Stimulated activated effector memory CD8-positive, alpha-beta T cell treated with anti-CD3 and anti-CD28 coated beads, Interleukin-12 subunit alpha, Interleukin-12 subunit beta, amount 100 ng/mL, for 72 hours (primary cell): Measurements from ENCODE around the gene HSPA4L.

Experiments
- ATAC-seq: fragments of 150-1000 bp; cut with Tn5 transposase; 2 replicates; pipeline ENCODE4 v1.10.0; 2021
- DNase-seq, 2 donors: peaks; one replicate each; pipeline ENCODE4 v3.0.0; 2021 to 2022; ENCODE audit warnings: low spot score in 2 of 2
- H3K27ac Mint-ChIP-seq: one replicate; pipeline ENCODE4 v1.8.0; 2022; ENCODE audit warnings: mild to moderate bottlenecking, mixed read lengths
- H3K36me3 Mint-ChIP-seq: one replicate; pipeline ENCODE4 v1.8.0; 2022; ENCODE audit warnings: mild to moderate bottlenecking, mixed read lengths
- H3K4me1 Mint-ChIP-seq: one replicate; pipeline ENCODE4 v1.8.0; 2022; ENCODE audit warnings: mixed read lengths
- H3K4me3 Mint-ChIP-seq: one replicate; pipeline ENCODE4 v1.8.0; 2022; ENCODE audit warnings: mild to moderate bottlenecking, mixed read lengths
- H3K9me3 Mint-ChIP-seq: one replicate; pipeline ENCODE4 v1.8.0; 2022; ENCODE audit warnings: mixed read lengths

The HSPA4L gene

GRCh38 chr4:127782275-127783025 is at the start of gene HSPA4L:
Gene HSPA4L, plus strand, starts transcription at chr4:127782322. Its CDS starts 229 bp downstream, at chr4:127782551.
- peak within 1 kb of the TSS; percentile 88 for H3K4me3 Mint-ChIP-seq
- peaks cover 19% of the 10 kb centered on the region for H3K4me1 Mint-ChIP-seq
- peak; percentile 63 for ATAC-seq
- H3K9me3 Mint-ChIP-seq, result peaks cover 6% of the 10 kb centered on the region
- peak; percentile 5 to 73 for DNase-seq
- peak within 1 kb of the TSS; percentile 67 for H3K27ac Mint-ChIP-seq
- H3K36me3 Mint-ChIP-seq, result peaks cover 11% of the 10 kb centered on the region

GRCh38 chr4:127732623-127733328 is 49.3 kb upstream of the HSPA4L start:
- Mint-ChIP-seq H3K4me1 (no peaks in the 10 kb centered on the region), H3K9me3 (no peaks in the 10 kb centered on the region), H3K4me3 (no peak overlapping the region), H3K36me3 (no peaks in the 10 kb centered on the region), H3K27ac (no peak overlapping the region)
- ATAC-seq, result no peak
- no peak for DNase-seq

- Mint-ChIP-seq H3K4me3 (no peak overlapping the region), H3K9me3 (no peaks in the 10 kb centered on the region), H3K36me3 (no peaks in the 10 kb centered on the region), H3K4me1 (no peaks in the 10 kb centered on the region), H3K27ac (no peak overlapping the region)
- DNase-seq, result no peak
- ATAC-seq, result no peak
Measured at GRCh38 chr4:127734976-127735375, 47.1 kb upstream of the HSPA4L start.

GRCh38 chr4:127737295-127737694 is 44.8 kb upstream of the HSPA4L start:
- no peak overlapping the region for H3K27ac Mint-ChIP-seq
- DNase-seq, result no peak
- no peaks in the 10 kb centered on the region for H3K36me3 Mint-ChIP-seq
- no peak for ATAC-seq
- no peak overlapping the region for H3K4me3 Mint-ChIP-seq
- H3K4me1 Mint-ChIP-seq, result no peaks in the 10 kb centered on the region
- H3K9me3 Mint-ChIP-seq, result peaks cover 1% of the 10 kb centered on the region

- Mint-ChIP-seq H3K27ac (no peak overlapping the region), H3K36me3 (no peaks in the 10 kb centered on the region), H3K4me3 (no peak overlapping the region), H3K9me3 (peaks cover 7% of the 10 kb centered on the region), H3K4me1 (no peaks in the 10 kb centered on the region)
- DNase-seq, result no peak
- no peak for ATAC-seq
Measured at GRCh38 chr4:127741247-127741646, 40.9 kb upstream of the HSPA4L start.

GRCh38 chr4:127747883-127748282 is 34.2 kb upstream of the HSPA4L start:
- Mint-ChIP-seq H3K36me3 (no peaks in the 10 kb centered on the region), H3K4me3 (no peak overlapping the region), H3K4me1 (no peaks in the 10 kb centered on the region), H3K9me3 (peaks cover 6% of the 10 kb centered on the region), H3K27ac (no peak overlapping the region)
- ATAC-seq, result no peak
- DNase-seq, result no peak

- H3K4me1 Mint-ChIP-seq, result no peaks in the 10 kb centered on the region
- ATAC-seq, result no peak
- H3K36me3 Mint-ChIP-seq, result no peaks in the 10 kb centered on the region
- peaks cover 6% of the 10 kb centered on the region for H3K9me3 Mint-ChIP-seq
- H3K27ac Mint-ChIP-seq, result no peak overlapping the region
- DNase-seq, result no peak
- no peak overlapping the region for H3K4me3 Mint-ChIP-seq
Measured at GRCh38 chr4:127748957-127749356, 33.2 kb upstream of the HSPA4L start.

GRCh38 chr4:127756906-127757305 is 25.2 kb upstream of the HSPA4L start:
- ATAC-seq, result no peak
- Mint-ChIP-seq H3K4me1 (no peaks in the 10 kb centered on the region), H3K9me3 (peaks cover 4% of the 10 kb centered on the region), H3K27ac (no peak overlapping the region), H3K4me3 (no peak overlapping the region), H3K36me3 (no peaks in the 10 kb centered on the region)
- no peak for DNase-seq

GRCh38 chr4:127759228-127759820 is 22.8 kb upstream of the HSPA4L start:
- Mint-ChIP-seq H3K9me3 (peaks cover 4% of the 10 kb centered on the region), H3K4me3 (no peak overlapping the region), H3K36me3 (no peaks in the 10 kb centered on the region), H3K4me1 (no peaks in the 10 kb centered on the region), H3K27ac (no peak overlapping the region)
- DNase-seq (no peak), ATAC-seq (no peak)

- peaks cover 4% of the 10 kb centered on the region for H3K9me3 Mint-ChIP-seq
Measured at GRCh38 chr4:127759893-127760292, 22.2 kb upstream of the HSPA4L start.

GRCh38 chr4:127771535-127772275 is 10.4 kb upstream of the HSPA4L start:
- no peak for ATAC-seq
- Mint-ChIP-seq H3K27ac (no peak overlapping the region), H3K9me3 (no peaks in the 10 kb centered on the region), H3K4me3 (no peak overlapping the region), H3K4me1 (no peaks in the 10 kb centered on the region), H3K36me3 (no peaks in the 10 kb centered on the region)
- DNase-seq, result no peak

More at GRCh38 chr4:127759893-127760292, 22.2 kb upstream of the HSPA4L start:
- ATAC-seq (no peak), DNase-seq (no peak)
- no peak overlapping the region for H3K27ac Mint-ChIP-seq
- no peaks in the 10 kb centered on the region for H3K4me1 Mint-ChIP-seq
- H3K36me3 Mint-ChIP-seq, result no peaks in the 10 kb centered on the region
- H3K4me3 Mint-ChIP-seq, result no peak overlapping the region

- DNase-seq, result no peak
- no peaks in the 10 kb centered on the region for H3K4me1 Mint-ChIP-seq
- no peak for ATAC-seq
- H3K9me3 Mint-ChIP-seq, result no peaks in the 10 kb centered on the region
- H3K27ac Mint-ChIP-seq, result no peak overlapping the region
- no peaks in the 10 kb centered on the region for H3K36me3 Mint-ChIP-seq
- H3K4me3 Mint-ChIP-seq, result no peak overlapping the region
Measured at GRCh38 chr4:127772769-127773671, 9.1 kb upstream of the HSPA4L start.

- ATAC-seq (no peak), DNase-seq (no peak)
- peaks cover under 1% of the 10 kb centered on the region for H3K9me3 Mint-ChIP-seq
- no peak overlapping the region for H3K27ac Mint-ChIP-seq
- H3K36me3 Mint-ChIP-seq, result no peaks in the 10 kb centered on the region
- no peaks in the 10 kb centered on the region for H3K4me1 Mint-ChIP-seq
- no peak overlapping the region for H3K4me3 Mint-ChIP-seq
Measured at GRCh38 chr4:127775843-127776242, 6.3 kb upstream of the HSPA4L start.

GRCh38 chr4:127776620-127777019 is 5.5 kb upstream of the HSPA4L start:
- no peak for DNase-seq
- no peak overlapping the region for H3K4me3 Mint-ChIP-seq
- no peak overlapping the region for H3K27ac Mint-ChIP-seq
- H3K4me1 Mint-ChIP-seq, result peaks cover 6% of the 10 kb centered on the region
- no peak for ATAC-seq
- H3K9me3 Mint-ChIP-seq, result peaks cover 3% of the 10 kb centered on the region
- no peaks in the 10 kb centered on the region for H3K36me3 Mint-ChIP-seq
